H1 (cell line): ENCODE results near the gene LEFTY1. TPM values are rescaled to one million over a fixed set of nuclear protein-coding genes. Genes with fewer than 3 reads are reported as not detected.

Source experiments
- CTCF ChIA-PET: fragments of 300-600 bp; sonication (Branson Sonifier 250); formaldehyde crosslinking; loops from one replicate; lab custom pipeline; 2021; ENCODE audit not compliant: partially characterized antibody; lab: Charles Lee
- POLR2A ChIA-PET: fragments of 300-600 bp; sonication (Branson Sonifier 250); formaldehyde crosslinking; loops from one replicate; lab custom pipeline; 2021; ENCODE audit warnings: inconsistent platforms; ENCODE audit not compliant: partially characterized antibody; lab: Charles Lee
- DNase-seq, 2 experiments: peaks; one replicate each; pipeline versions ENCODE4 v3.0.0 to v3.0.0-alpha.2; 2010 to 2022; ENCODE audit warnings: low spot score in 2 of 2, low read depth in 1 of 2, mixed read lengths in 1 of 2
- FAIRE-seq: peaks from 2 replicates; lab custom pipeline; 2011; peaks lifted over from hg19 to GRCh38; lab: Jason Lieb, UNC
- H2AFZ ChIP-seq: 2 replicates; pipeline ENCODE4 v1.8.1; 2012; ENCODE audit warnings: low read length, inconsistent platforms
- H2AK5ac ChIP-seq: 2 replicates; pipeline ENCODE4 v1.6.1; 2013; ENCODE audit warnings: low read depth, low read length
- H2BK120ac ChIP-seq: replicated peaks from 2 replicates; pipeline ENCODE3; 2013; ENCODE audit warnings: low read depth, low read length, inconsistent platforms
- H2BK12ac ChIP-seq: 2 replicates; pipeline ENCODE4 v1.6.1; 2013; ENCODE audit warnings: low read depth, low read length
- H2BK15ac ChIP-seq: 2 replicates; pipeline ENCODE4 v1.6.1; 2013; ENCODE audit warnings: low read length
- H2BK20ac ChIP-seq: 2 replicates; pipeline ENCODE4 v1.6.1; 2013; ENCODE audit warnings: low read length
- H2BK5ac ChIP-seq: 2 replicates; pipeline ENCODE4 v1.6.1; 2013; ENCODE audit warnings: low read depth, low read length
- H3K14ac ChIP-seq: 2 replicates; pipeline ENCODE4 v1.6.1; 2013; ENCODE audit warnings: inconsistent platforms; ENCODE audit not compliant: insufficient read length
- H3K18ac ChIP-seq: 2 replicates; pipeline ENCODE4 v1.6.1; 2013; ENCODE audit warnings: low read length; ENCODE audit errors: extremely low read depth
- H3K23ac ChIP-seq: 2 replicates; pipeline ENCODE4 v1.6.1; 2013; ENCODE audit warnings: inconsistent platforms; ENCODE audit not compliant: insufficient read length
- H3K23me2 ChIP-seq: 2 replicates; pipeline ENCODE4 v1.6.1; 2013; ENCODE audit warnings: low read depth, low read length
- H3K27ac ChIP-seq: 2 replicates; pipeline ENCODE4 v1.6.1; 2011; ENCODE audit warnings: low read depth, low read length, inconsistent platforms
- H3K27me3 ChIP-seq, 4 experiments: replicated peaks in 1 of 4; 1 replicate in 1 of 4; 2 replicates in 3 of 4; pipeline versions ENCODE4 v1.6.1 to v1.8.1; 2011 to 2013; ENCODE audit warnings: low read length in 3 of 4, mild to moderate bottlenecking in 3 of 4, inconsistent platforms in 2 of 4, mixed read lengths in 2 of 4, moderate library complexity in 1 of 4; ENCODE audit not compliant: control insufficient read depth in 3 of 4, insufficient read depth in 3 of 4; ENCODE audit errors: extremely low read depth in 1 of 4
- H3K36me3 ChIP-seq, 4 experiments: 2 replicates each; pipeline versions ENCODE4 v1.6.1 to v1.8.1; 2011 to 2013; ENCODE audit warnings: mild to moderate bottlenecking in 4 of 4, low read length in 3 of 4, moderate library complexity in 2 of 4, control low read depth in 1 of 4, inconsistent platforms in 1 of 4; ENCODE audit not compliant: insufficient read depth in 4 of 4, control insufficient read depth in 2 of 4
- H3K4ac ChIP-seq: replicated peaks from 2 replicates; pipeline ENCODE3; 2013; ENCODE audit warnings: low read length, low read depth, mixed read lengths, inconsistent platforms; ENCODE audit not compliant: insufficient read length
- H3K4me1 ChIP-seq, 4 experiments: replicated peaks in 1 of 4; 1 replicate in 1 of 4; 2 replicates in 3 of 4; pipeline versions ENCODE4 v1.6.1 to v1.8.1; 2011 to 2013; ENCODE audit warnings: low read length in 3 of 4, inconsistent platforms in 2 of 4, mixed read lengths in 1 of 4; ENCODE audit not compliant: insufficient read depth in 4 of 4, control insufficient read depth in 3 of 4
- H3K4me2 ChIP-seq, 2 experiments: 2 replicates each; pipeline versions ENCODE4 v1.6.1 to v1.8.1; 2011 to 2013; ENCODE audit warnings: low read depth in 2 of 2, low read length in 2 of 2, control low read depth in 1 of 2, inconsistent platforms in 1 of 2, mild to moderate bottlenecking in 1 of 2; ENCODE audit not compliant: insufficient read depth in 1 of 2
- H3K4me3 ChIP-seq, 4 experiments: fragments of 200-600, 300-600 bp in 1 of 4; sonication (generic), shearing (Covaris generic), sonication (Bioruptor Twin) in 1 of 4; 2 replicates each; pipeline versions ENCODE4 v1.5.1 to v1.8.1; 2011 to 2016; ENCODE audit warnings: low read length in 4 of 4, low read depth in 3 of 4, control low read depth in 2 of 4, inconsistent platforms in 2 of 4, mild to moderate bottlenecking in 2 of 4, mixed read lengths in 1 of 4, moderate library complexity in 1 of 4; ENCODE audit not compliant: insufficient read depth in 2 of 4; ENCODE audit errors: extremely low read depth in 1 of 4
- H3K56ac ChIP-seq: replicated peaks from 2 replicates; pipeline ENCODE3; 2013; ENCODE audit warnings: low read depth, mild to moderate bottlenecking, mixed read lengths, low read length, inconsistent platforms; ENCODE audit not compliant: insufficient read length
- H3K79me1 ChIP-seq: 2 replicates; pipeline ENCODE4 v1.6.1; 2013; ENCODE audit warnings: low read depth, low read length, control low read depth
- H3K79me2 ChIP-seq, 2 experiments: 2 replicates each; pipeline versions ENCODE4 v1.6.1 to v1.8.1; 2012 to 2013; ENCODE audit warnings: low read length in 2 of 2, mild to moderate bottlenecking in 2 of 2, inconsistent platforms in 1 of 2; ENCODE audit not compliant: insufficient read depth in 2 of 2, control insufficient read depth in 1 of 2
- H3K9ac ChIP-seq, 4 experiments: replicated peaks in 1 of 4; 1 replicate in 1 of 4; 2 replicates in 3 of 4; pipeline versions ENCODE4 v1.6.1 to v1.8.1; 2011 to 2013; ENCODE audit warnings: low read depth in 3 of 4, low read length in 3 of 4, control low read depth in 2 of 4, mild to moderate bottlenecking in 2 of 4, moderate library complexity in 2 of 4, inconsistent platforms in 1 of 4; ENCODE audit errors: extremely low read depth in 1 of 4
- H3K9me3 ChIP-seq, 2 experiments: 2 replicates each; pipeline versions ENCODE4 v1.6.1 to v1.8.1; 2012 to 2013; ENCODE audit warnings: mild to moderate bottlenecking in 2 of 2, moderate library complexity in 2 of 2, control low read depth in 1 of 2, inconsistent platforms in 1 of 2, low read depth in 1 of 2, low read length in 1 of 2, mixed read lengths in 1 of 2; ENCODE audit not compliant: insufficient read depth in 2 of 2
- H4K20me1 ChIP-seq, 2 experiments: replicated peaks in 1 of 2; 2 replicates each; pipeline versions ENCODE3 to v1.8.1; 2011 to 2013; ENCODE audit warnings: inconsistent platforms in 2 of 2, low read length in 2 of 2, mild to moderate bottlenecking in 1 of 2; ENCODE audit not compliant: insufficient read depth in 2 of 2, control insufficient read depth in 1 of 2
- H4K5ac ChIP-seq: 2 replicates; pipeline ENCODE4 v1.6.1; 2013; ENCODE audit warnings: low read length, low read depth, mixed read lengths, inconsistent platforms; ENCODE audit not compliant: insufficient read length
- H4K8ac ChIP-seq: 2 replicates; pipeline ENCODE4 v1.8.0; 2013; ENCODE audit warnings: mild to moderate bottlenecking, moderate library complexity, low read length, inconsistent platforms; ENCODE audit not compliant: insufficient read depth; ENCODE audit errors: extremely low read depth
- H4K91ac ChIP-seq: replicated peaks from 2 replicates; pipeline ENCODE3; 2013; ENCODE audit warnings: low read length, mixed read lengths, inconsistent platforms; ENCODE audit not compliant: insufficient read length
- NRF1 ChIP-seq: IDR thresholded peaks from 2 replicates; pipeline ENCODE4 v1.6.1; 2011; ENCODE audit warnings: mild to moderate bottlenecking, low read depth, low read length, improper control_type of control experiment
- SAP30 ChIP-seq: fragments of 300-600 bp; sonication (generic); IDR thresholded peaks from 2 replicates; pipeline ENCODE4 v1.7.1; 2012; ENCODE audit warnings: low read length, moderate library complexity, mild to moderate bottlenecking, inconsistent platforms; ENCODE audit not compliant: insufficient read depth, insufficient replicate concordance
- WGBS, 2 experiments: shearing (Covaris generic) in 1 of 2; methylation state at CpG; one replicate each; pipeline versions ENCODE4 v1.1.6 to v1.1.7; 2013 to 2015; ENCODE audit warnings: low lambda C conversion rate in 2 of 2, mixed read lengths in 2 of 2, inconsistent platforms in 1 of 2, low coverage in 1 of 2, missing lambda C conversion rate in 1 of 2; ENCODE audit not compliant: insufficient replicate concordance in 2 of 2, insufficient coverage in 1 of 2, insufficient read length in 1 of 2; ENCODE audit errors: extremely low coverage in 1 of 2, missing lambda C conversion rate in 1 of 2; 5-methylcytosine and 5-hydroxymethylcytosine counted together
- polyA plus RNA-seq, 7 experiments: library from polyadenylated mRNA; depleted of rRNA in 3 of 7; stranded (reverse) in 5 of 7; unstranded in 2 of 7; fragments of >200 nt in 5 of 7; fragments of 200-250 nt in 2 of 7; gene quantifications; 1 replicate in 5 of 7; 2 replicates in 1 of 7; 4 replicates in 1 of 7; pipeline versions ENCODE4 v1.2.1 to v1.2.3, GENCODE V29; 2011 to 2013; ENCODE audit warnings: missing spikeins in 2 of 7, mixed read lengths in 2 of 7
- total RNA-seq: library from RNA; stranded (reverse); fragmentation: NEBNext Ultra II Directional; extraction: Animal tissue kit (Norgen Biotek cat#: 25700); gene quantifications from 2 replicates; pipeline ENCODE4 v1.2.1, GENCODE V29; 2021
- TF ChIP-seq, protein P1 (sequence below): IDR thresholded peaks from 2 replicates; pipeline ENCODE4 v1.6.1; 2011; ENCODE audit warnings: low read depth, mild to moderate bottlenecking, low read length; ENCODE audit not compliant: insufficient read depth

LEFTY1 gene
- total and polyA plus RNA-seq, 2 of the 8 experiments (the other 6 are each of a cell fraction or from before 2014, with no cell fraction given) = 4.5 to 11.7 TPM

GRCh38 chr1:225896494-225896893, 7.5 kb upstream of the LEFTY1 start:
- no peak overlapping the region for H2AK5ac ChIP-seq
- WGBS, 2 experiments = 93% methylated on average over 5 of the region's 5 CpGs; no CpG with 5 or more reads in 1 of the 2 experiments
- no peak overlapping the region for H2BK120ac ChIP-seq
- no peaks in the 10 kb centered on the region for H3K79me1 ChIP-seq
- H3K23me2 ChIP-seq = no peaks in the 10 kb centered on the region
- H3K56ac ChIP-seq = no peak overlapping the region
- H3K23ac ChIP-seq = no peak overlapping the region
- H2AFZ ChIP-seq = no peak overlapping the region
- FAIRE-seq (no peak), DNase-seq (no peak)
- H3K27me3 ChIP-seq = no peaks in the 10 kb centered on the region
- no peaks in the 10 kb centered on the region for H4K20me1 ChIP-seq
- H2BK20ac ChIP-seq = no peak overlapping the region
- H2BK5ac ChIP-seq = no peak overlapping the region
- H3K36me3 ChIP-seq = no peaks in the 10 kb centered on the region
- no peak overlapping the region for H4K8ac ChIP-seq
- no peak overlapping the region for H2BK12ac ChIP-seq
- H4K5ac ChIP-seq = no peak overlapping the region
- H3K4me3 ChIP-seq = no peak overlapping the region
- no peak for TF ChIP-seq NRF1
- TF ChIP-seq, protein P1, sequence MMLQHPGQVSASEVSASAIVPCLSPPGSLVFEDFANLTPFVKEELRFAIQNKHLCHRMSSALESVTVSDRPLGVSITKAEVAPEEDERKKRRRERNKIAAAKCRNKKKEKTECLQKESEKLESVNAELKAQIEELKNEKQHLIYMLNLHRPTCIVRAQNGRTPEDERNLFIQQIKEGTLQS = no peak
- TF ChIP-seq SAP30 = no peak
- TF ChIP-seq, all 59 proteins: peak for 0
- no peak overlapping the region for H3K4ac ChIP-seq
- no peak overlapping the region for H3K18ac ChIP-seq
- H3K79me2 ChIP-seq = no peaks in the 10 kb centered on the region
- H3K4me2 ChIP-seq = no peak overlapping the region
- no peak overlapping the region for H3K27ac ChIP-seq
- POLR2A ChIA-PET = interaction anchor here (0.6 to 5.2 kb wide), 4 partner anchors 8 to 39 kb away, joined by 3 to 63 read pairs (median 6); partner anchors contain the start of genes LEFTY1 and TMEM63A
- H3K14ac ChIP-seq = no peak overlapping the region
- no peaks in the 10 kb centered on the region for H3K9me3 ChIP-seq
- CTCF ChIA-PET = interaction anchor here (0.6 to 18.7 kb wide), 4 partner anchors 10 to 109 kb away, joined by 6 to 406 read pairs (median 22); partner anchors contain the start of genes LEFTY1 and TMEM63A
- no peak overlapping the region for H3K9ac ChIP-seq
- H2BK15ac ChIP-seq = no peak overlapping the region
- no peak overlapping the region for H4K91ac ChIP-seq
- H3K4me1 ChIP-seq = peaks cover 0 to 21% (median 19%) of the 10 kb centered on the region in 4 experiments; a peak in 6 of 7 replicates
